ENCODE results near the gene ADCY9. TPM values are rescaled to one million over a fixed set of nuclear protein-coding genes. Genes with fewer than 3 reads are reported as not detected.

The ADCY9 gene
- total RNA-seq, 1 donor from 2014 or later = 26.9 TPM

DNA sequence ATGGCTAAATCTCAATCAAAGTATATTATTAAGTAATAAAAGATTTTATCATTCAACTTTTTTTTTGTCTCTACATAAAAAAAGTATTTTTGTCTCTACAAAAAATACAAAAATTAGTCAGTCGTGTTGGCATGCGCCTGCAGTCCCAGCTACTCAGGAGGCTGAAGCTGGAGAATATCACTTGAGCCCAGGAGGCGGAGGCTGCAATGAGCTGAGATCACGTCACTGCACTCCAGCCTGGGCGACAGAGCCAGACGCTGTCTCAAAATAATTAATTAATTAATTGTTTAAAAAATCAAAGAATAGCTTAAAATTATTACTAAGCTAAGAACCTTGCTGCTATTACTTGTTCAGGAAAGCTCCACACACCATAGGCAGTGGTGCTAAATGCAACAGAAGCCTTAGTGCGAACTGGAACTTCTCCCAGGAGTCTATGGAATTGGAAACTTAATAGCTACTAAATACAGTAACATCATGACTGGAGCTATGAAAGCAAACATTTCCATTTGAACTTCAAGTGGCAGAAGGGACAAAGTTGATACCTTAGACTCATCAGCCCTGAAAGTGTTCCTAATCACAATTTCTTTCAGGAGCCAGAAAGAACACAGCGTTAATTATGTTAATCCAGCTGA, 22.6 kb downstream of the ADCY9 start:
- no peak for DNase-seq (ENCODE audit: extremely low spot score, unreplicated experiment)
- H3K27me3 Mint-ChIP-seq (ENCODE audit: unreplicated experiment) = no peaks in the 10 kb centered on the region

DNA sequence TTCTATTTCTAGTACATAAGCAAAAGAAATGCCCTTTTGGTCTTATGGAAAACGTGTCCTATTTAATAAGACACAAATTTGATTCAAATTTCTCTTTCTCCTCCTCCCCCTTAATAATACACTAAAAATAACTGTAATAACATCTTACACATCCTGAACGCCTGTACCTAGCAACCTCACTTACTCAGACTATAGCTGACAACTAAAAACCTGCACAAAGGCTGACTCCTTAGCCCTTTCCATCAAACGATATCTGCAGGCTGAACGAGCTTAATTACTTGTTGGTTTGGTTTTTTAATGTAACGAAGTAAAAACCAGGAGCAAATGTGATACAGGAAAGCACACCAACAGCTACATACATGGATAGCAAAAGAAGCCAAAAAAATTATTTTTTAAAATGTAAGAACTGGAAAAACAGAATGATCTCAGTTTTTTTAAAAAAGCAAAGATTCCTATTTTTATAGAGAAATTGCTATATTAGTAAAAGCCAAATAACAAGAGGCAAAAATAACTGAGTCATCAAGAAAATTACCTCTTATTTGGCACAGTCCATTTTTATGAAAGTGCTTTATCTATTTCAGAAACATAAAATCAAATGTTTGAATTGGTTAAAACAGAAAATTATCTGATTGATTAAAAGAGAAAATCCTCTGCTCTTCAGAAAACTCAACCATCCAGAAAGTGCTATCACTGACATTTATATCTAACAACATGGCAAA, 23.5 kb downstream of the ADCY9 start:
- Mint-ChIP-seq H3K4me3 (ENCODE audit: unreplicated experiment) (no peak overlapping the region), H3K36me3 (ENCODE audit: unreplicated experiment) (no peaks in the 10 kb centered on the region), H3K27me3 (ENCODE audit: unreplicated experiment) (no peaks in the 10 kb centered on the region), H3K4me1 (ENCODE audit: unreplicated experiment) (peaks cover 47% of the 10 kb centered on the region), H3K9me3 (ENCODE audit: unreplicated experiment) (no peaks in the 10 kb centered on the region), H3K27ac (ENCODE audit: unreplicated experiment) (no peak overlapping the region)
- TF ChIP-seq, protein P1, sequence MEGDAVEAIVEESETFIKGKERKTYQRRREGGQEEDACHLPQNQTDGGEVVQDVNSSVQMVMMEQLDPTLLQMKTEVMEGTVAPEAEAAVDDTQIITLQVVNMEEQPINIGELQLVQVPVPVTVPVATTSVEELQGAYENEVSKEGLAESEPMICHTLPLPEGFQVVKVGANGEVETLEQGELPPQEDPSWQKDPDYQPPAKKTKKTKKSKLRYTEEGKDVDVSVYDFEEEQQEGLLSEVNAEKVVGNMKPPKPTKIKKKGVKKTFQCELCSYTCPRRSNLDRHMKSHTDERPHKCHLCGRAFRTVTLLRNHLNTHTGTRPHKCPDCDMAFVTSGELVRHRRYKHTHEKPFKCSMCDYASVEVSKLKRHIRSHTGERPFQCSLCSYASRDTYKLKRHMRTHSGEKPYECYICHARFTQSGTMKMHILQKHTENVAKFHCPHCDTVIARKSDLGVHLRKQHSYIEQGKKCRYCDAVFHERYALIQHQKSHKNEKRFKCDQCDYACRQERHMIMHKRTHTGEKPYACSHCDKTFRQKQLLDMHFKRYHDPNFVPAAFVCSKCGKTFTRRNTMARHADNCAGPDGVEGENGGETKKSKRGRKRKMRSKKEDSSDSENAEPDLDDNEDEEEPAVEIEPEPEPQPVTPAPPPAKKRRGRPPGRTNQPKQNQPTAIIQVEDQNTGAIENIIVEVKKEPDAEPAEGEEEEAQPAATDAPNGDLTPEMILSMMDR (IDR thresholded peaks at IDR 0.05) = no peak
- no peak for DNase-seq (ENCODE audit: extremely low spot score, unreplicated experiment)

More for the DNA sequence above, 22.6 kb downstream of the ADCY9 start:
- no peak overlapping the region for H3K4me3 Mint-ChIP-seq (ENCODE audit: unreplicated experiment)
- H3K9me3 Mint-ChIP-seq (ENCODE audit: unreplicated experiment) = no peaks in the 10 kb centered on the region
- TF ChIP-seq, protein P1 (IDR thresholded peaks at IDR 0.05) = no peak
- no peaks in the 10 kb centered on the region for H3K36me3 Mint-ChIP-seq (ENCODE audit: unreplicated experiment)
- H3K27ac Mint-ChIP-seq (ENCODE audit: unreplicated experiment) = peak overlapping the region; percentile 19
- H3K4me1 Mint-ChIP-seq (ENCODE audit: unreplicated experiment) = peaks cover 52% of the 10 kb centered on the region

DNA sequence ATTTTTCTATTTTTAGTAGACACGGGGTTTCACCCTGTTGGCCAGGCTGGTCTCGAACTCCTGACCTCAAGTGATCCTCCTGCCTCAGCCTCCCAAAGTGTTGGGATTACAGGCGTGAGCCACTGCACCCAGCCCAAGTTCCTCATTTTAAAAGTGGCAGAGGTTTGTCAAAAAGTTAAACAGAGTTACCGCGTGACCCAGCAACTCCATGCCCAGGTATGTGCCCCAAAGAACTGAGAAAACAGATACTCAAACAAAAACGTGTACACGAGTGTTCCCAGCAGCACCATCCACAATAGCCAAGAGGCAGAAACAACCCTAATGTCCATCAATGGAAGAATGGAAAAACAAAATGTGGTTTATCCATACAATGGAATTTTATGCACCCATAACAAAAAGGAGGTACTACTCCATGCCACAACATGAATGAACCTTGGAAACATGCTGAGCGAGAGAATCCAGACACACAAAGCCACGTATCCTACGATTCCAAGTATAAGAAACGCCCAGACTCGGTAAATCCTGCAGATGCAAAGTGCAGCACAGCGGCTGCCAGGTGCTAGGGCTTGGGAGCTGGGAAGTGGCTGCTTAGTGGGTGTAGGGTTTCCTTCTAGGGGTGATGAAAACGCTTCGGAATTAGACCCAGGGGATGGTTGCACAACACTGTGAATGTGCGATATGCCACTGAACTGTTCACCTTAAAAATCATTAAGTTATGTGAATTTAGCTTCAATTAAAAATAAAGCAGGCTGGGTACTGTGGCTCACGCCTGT, 24.8 kb downstream of the ADCY9 start:
- TF ChIP-seq, protein P1 (IDR thresholded peaks at IDR 0.05) = no peak
- no peaks in the 10 kb centered on the region for H3K36me3 Mint-ChIP-seq (ENCODE audit: unreplicated experiment)
- H3K4me1 Mint-ChIP-seq (ENCODE audit: unreplicated experiment) = peaks cover 39% of the 10 kb centered on the region
- H3K27ac Mint-ChIP-seq (ENCODE audit: unreplicated experiment) = no peak overlapping the region
- no peaks in the 10 kb centered on the region for H3K27me3 Mint-ChIP-seq (ENCODE audit: unreplicated experiment)
- no peak overlapping the region for H3K4me3 Mint-ChIP-seq (ENCODE audit: unreplicated experiment)
- H3K9me3 Mint-ChIP-seq (ENCODE audit: unreplicated experiment) = no peaks in the 10 kb centered on the region
- DNase-seq (ENCODE audit: extremely low spot score, unreplicated experiment) = no peak

DNA sequence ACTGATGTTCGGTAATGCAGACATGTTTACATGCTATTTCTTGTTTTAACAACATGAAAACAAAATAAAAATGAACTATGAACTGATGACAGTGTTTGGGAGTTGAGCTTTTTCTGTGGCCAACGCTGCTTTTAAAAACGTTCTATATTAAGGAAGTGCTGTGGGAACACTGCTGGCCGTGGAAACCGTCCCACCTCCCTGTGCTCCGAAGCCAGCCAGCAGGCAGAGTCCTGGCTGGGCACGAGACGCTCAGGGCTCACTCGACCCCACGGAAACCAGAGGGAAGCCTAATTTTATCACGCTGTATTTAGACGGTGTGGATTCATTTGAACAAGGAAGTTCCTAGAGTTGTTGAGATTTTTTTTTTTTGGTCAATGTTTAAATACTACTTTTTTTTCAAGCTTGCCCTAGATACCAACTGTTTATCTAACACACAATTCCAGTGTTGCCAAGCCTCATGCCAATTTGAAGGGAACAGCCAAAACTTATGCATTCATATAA, 25.8 kb downstream of the ADCY9 start:
- peak overlapping the region; percentile 89 for H3K27ac Mint-ChIP-seq (ENCODE audit: unreplicated experiment)
- TF ChIP-seq, protein P1 (IDR thresholded peaks at IDR 0.05) = no peak
- no peaks in the 10 kb centered on the region for H3K27me3 Mint-ChIP-seq (ENCODE audit: unreplicated experiment)
- no peak overlapping the region for H3K4me3 Mint-ChIP-seq (ENCODE audit: unreplicated experiment)
- no peak for DNase-seq (ENCODE audit: extremely low spot score, unreplicated experiment)
- no peaks in the 10 kb centered on the region for H3K9me3 Mint-ChIP-seq (ENCODE audit: unreplicated experiment)
- H3K36me3 Mint-ChIP-seq (ENCODE audit: unreplicated experiment) = no peaks in the 10 kb centered on the region
- H3K4me1 Mint-ChIP-seq (ENCODE audit: unreplicated experiment) = peaks cover 35% of the 10 kb centered on the region
